ENCODE measurements around the gene TMEM131.

Gene TMEM131

GRCh38 chr2:98016908-98017670 is 21.3 kb upstream of the TMEM131 start:
- Histone ChIP-seq H2BK15ac (ENCODE audit: low read length) (no peak overlapping the region), H3K14ac (ENCODE audit: low read length) (no peak overlapping the region), H3K79me1 (ENCODE audit: low read depth, low read length) (no peaks in the 10 kb centered on the region), H3K4me3 (ENCODE audit: low read length in 2 of 2) (no peak overlapping the region), H2AK5ac (ENCODE audit: low read depth, low read length) (no peak overlapping the region), H3K9me3 (replicated peaks in 1 of 2; ENCODE audit: control insufficient read depth in 2 of 2, insufficient read depth in 1 of 2, low read depth in 1 of 2, low read length in 2 of 2) (peaks cover 0 to 3% of the 10 kb centered on the region in 2 donors), H3K27me3 (ENCODE audit: control insufficient read depth in 3 of 3, insufficient read depth in 3 of 3, low read depth in 1 of 3, low read length in 3 of 3) (no peaks in the 10 kb centered on the region), H2AFZ (ENCODE audit: low read length) (no peak overlapping the region), H3K23ac (ENCODE audit: low read depth, low read length, poor library complexity) (no peak overlapping the region), H2BK5ac (ENCODE audit: low read length) (no peak overlapping the region), H4K91ac (ENCODE audit: low read depth, low read length, poor library complexity) (no peak overlapping the region), H3K4me2 (ENCODE audit: insufficient read depth, low read length, poor library complexity, severe bottlenecking) (no peak overlapping the region), H4K8ac (ENCODE audit: low read depth, low read length) (no peak overlapping the region), H3K4me1 (ENCODE audit: control insufficient read depth in 2 of 2, insufficient read depth in 1 of 2, low read depth in 1 of 2, low read length in 2 of 2) (peaks cover 8 to 9% of the 10 kb centered on the region in 2 donors), H3K36me3 (replicated peaks in 1 of 2; ENCODE audit: control insufficient read depth in 2 of 2, insufficient read depth in 2 of 2, low read length in 2 of 2) (no peaks in the 10 kb centered on the region), H3K18ac (ENCODE audit: low read length) (no peak overlapping the region), H3K9ac (ENCODE audit: low read depth, low read length, poor library complexity) (no peak overlapping the region), H2BK120ac (ENCODE audit: low read depth, low read length) (no peak overlapping the region), H3K4ac (ENCODE audit: low read length) (no peak overlapping the region), H2BK12ac (ENCODE audit: low read length) (no peak overlapping the region), H3K27ac (replicated peaks; ENCODE audit: low read length) (no peak overlapping the region)
- no peak for DNase-seq (ENCODE audit: low spot score)
- 100% methylated on average over 1 of the region's 7 CpGs for WGBS, 2 donors (ENCODE audit: extremely low coverage in 2 of 2, insufficient read length in 2 of 2, insufficient replicate concordance in 1 of 2)

- no peak overlapping the region for H4K8ac ChIP-seq (ENCODE audit: low read depth, low read length)
- H3K4me3 ChIP-seq (ENCODE audit: low read length in 2 of 2) = no peak overlapping the region
- no peak overlapping the region for H2BK5ac ChIP-seq (ENCODE audit: low read length)
- H2AFZ ChIP-seq (ENCODE audit: low read length) = no peak overlapping the region
- no peak overlapping the region for H3K14ac ChIP-seq (ENCODE audit: low read length)
- no peaks in the 10 kb centered on the region for H3K79me1 ChIP-seq (ENCODE audit: low read depth, low read length)
- H3K9me3 ChIP-seq (replicated peaks in 1 of 2; ENCODE audit: control insufficient read depth in 2 of 2, insufficient read depth in 1 of 2, low read depth in 1 of 2, low read length in 2 of 2) = peaks cover 0 to 3% of the 10 kb centered on the region in 2 donors
- no peak overlapping the region for H2BK120ac ChIP-seq (ENCODE audit: low read depth, low read length)
- H3K4me2 ChIP-seq (ENCODE audit: insufficient read depth, low read length, poor library complexity, severe bottlenecking) = no peak overlapping the region
- H3K36me3 ChIP-seq (replicated peaks in 1 of 2; ENCODE audit: control insufficient read depth in 2 of 2, insufficient read depth in 2 of 2, low read length in 2 of 2) = no peaks in the 10 kb centered on the region
- H3K4ac ChIP-seq (ENCODE audit: low read length) = no peak overlapping the region
- H3K4me1 ChIP-seq (ENCODE audit: control insufficient read depth in 2 of 2, insufficient read depth in 1 of 2, low read depth in 1 of 2, low read length in 2 of 2) = peaks cover 0 to 3% of the 10 kb centered on the region in 2 donors
- no peaks in the 10 kb centered on the region for H3K27me3 ChIP-seq (ENCODE audit: control insufficient read depth in 3 of 3, insufficient read depth in 3 of 3, low read depth in 1 of 3, low read length in 3 of 3)
- no CpG with 5 or more reads among the region's 1 CpG for WGBS, 2 donors (ENCODE audit: extremely low coverage in 2 of 2, insufficient read length in 2 of 2, insufficient replicate concordance in 1 of 2)
- H3K9ac ChIP-seq (ENCODE audit: low read depth, low read length, poor library complexity) = no peak overlapping the region
- H4K91ac ChIP-seq (ENCODE audit: low read depth, low read length, poor library complexity) = no peak overlapping the region
- no peak overlapping the region for H2BK12ac ChIP-seq (ENCODE audit: low read length)
- H3K23ac ChIP-seq (ENCODE audit: low read depth, low read length, poor library complexity) = no peak overlapping the region
- no peak overlapping the region for H2BK15ac ChIP-seq (ENCODE audit: low read length)
- H3K18ac ChIP-seq (ENCODE audit: low read length) = no peak overlapping the region
- no peak overlapping the region for H3K27ac ChIP-seq (replicated peaks; ENCODE audit: low read length)
- no peak overlapping the region for H2AK5ac ChIP-seq (ENCODE audit: low read depth, low read length)
- no peak for DNase-seq (ENCODE audit: low spot score)
Observed at GRCh38 chr2:98015671-98016070, 19.9 kb upstream of the TMEM131 start.

GRCh38 chr2:98014379-98014778 is 18.6 kb upstream of the TMEM131 start:
- Histone ChIP-seq H3K4ac (ENCODE audit: low read length) (no peak overlapping the region), H3K23ac (ENCODE audit: low read depth, low read length, poor library complexity) (no peak overlapping the region), H2BK12ac (ENCODE audit: low read length) (no peak overlapping the region), H2BK15ac (ENCODE audit: low read length) (no peak overlapping the region), H3K9me3 (replicated peaks in 1 of 2; ENCODE audit: control insufficient read depth in 2 of 2, insufficient read depth in 1 of 2, low read depth in 1 of 2, low read length in 2 of 2) (no peaks in the 10 kb centered on the region), H3K4me3 (ENCODE audit: low read length in 2 of 2) (no peak overlapping the region), H3K4me2 (ENCODE audit: insufficient read depth, low read length, poor library complexity, severe bottlenecking) (no peak overlapping the region), H4K91ac (ENCODE audit: low read depth, low read length, poor library complexity) (no peak overlapping the region), H3K4me1 (ENCODE audit: control insufficient read depth in 2 of 2, insufficient read depth in 1 of 2, low read depth in 1 of 2, low read length in 2 of 2) (no peaks in the 10 kb centered on the region), H3K9ac (ENCODE audit: low read depth, low read length, poor library complexity) (no peak overlapping the region), H3K79me1 (ENCODE audit: low read depth, low read length) (no peaks in the 10 kb centered on the region), H3K36me3 (replicated peaks in 1 of 2; ENCODE audit: control insufficient read depth in 2 of 2, insufficient read depth in 2 of 2, low read length in 2 of 2) (no peaks in the 10 kb centered on the region), H4K8ac (ENCODE audit: low read depth, low read length) (peak overlapping the region; percentile 49), H2BK120ac (ENCODE audit: low read depth, low read length) (no peak overlapping the region), H2AK5ac (ENCODE audit: low read depth, low read length) (no peak overlapping the region), H3K14ac (ENCODE audit: low read length) (no peak overlapping the region), H3K27ac (replicated peaks; ENCODE audit: low read length) (no peak overlapping the region), H2BK5ac (ENCODE audit: low read length) (no peak overlapping the region), H3K27me3 (ENCODE audit: control insufficient read depth in 3 of 3, insufficient read depth in 3 of 3, low read depth in 1 of 3, low read length in 3 of 3) (no peaks in the 10 kb centered on the region), H3K18ac (ENCODE audit: low read length) (no peak overlapping the region), H2AFZ (ENCODE audit: low read length) (no peak overlapping the region)
- no peak for DNase-seq (ENCODE audit: low spot score)
- WGBS, 2 donors (ENCODE audit: extremely low coverage in 2 of 2, insufficient read length in 2 of 2, insufficient replicate concordance in 1 of 2) = no CpG with 5 or more reads among the region's 2 CpGs

- Histone ChIP-seq H2AFZ (ENCODE audit: low read length) (peak overlapping the region; percentile 31), H2BK15ac (ENCODE audit: low read length) (no peak overlapping the region), H3K4me2 (ENCODE audit: insufficient read depth, low read length, poor library complexity, severe bottlenecking) (no peak overlapping the region), H3K9ac (ENCODE audit: low read depth, low read length, poor library complexity) (no peak overlapping the region), H2BK12ac (ENCODE audit: low read length) (no peak overlapping the region), H3K4me1 (ENCODE audit: control insufficient read depth in 2 of 2, insufficient read depth in 1 of 2, low read depth in 1 of 2, low read length in 2 of 2) (no peaks in the 10 kb centered on the region), H3K14ac (ENCODE audit: low read length) (no peak overlapping the region), H3K23ac (ENCODE audit: low read depth, low read length, poor library complexity) (no peak overlapping the region), H3K27ac (replicated peaks; ENCODE audit: low read length) (no peak overlapping the region), H3K79me1 (ENCODE audit: low read depth, low read length) (no peaks in the 10 kb centered on the region), H3K18ac (ENCODE audit: low read length) (no peak overlapping the region), H4K8ac (ENCODE audit: low read depth, low read length) (no peak overlapping the region), H3K9me3 (replicated peaks in 1 of 2; ENCODE audit: control insufficient read depth in 2 of 2, insufficient read depth in 1 of 2, low read depth in 1 of 2, low read length in 2 of 2) (no peaks in the 10 kb centered on the region), H2BK5ac (ENCODE audit: low read length) (no peak overlapping the region), H3K4me3 (ENCODE audit: low read length in 2 of 2) (no peak overlapping the region), H2AK5ac (ENCODE audit: low read depth, low read length) (no peak overlapping the region), H3K27me3 (ENCODE audit: control insufficient read depth in 3 of 3, insufficient read depth in 3 of 3, low read depth in 1 of 3, low read length in 3 of 3) (no peaks in the 10 kb centered on the region), H4K91ac (ENCODE audit: low read depth, low read length, poor library complexity) (no peak overlapping the region), H2BK120ac (ENCODE audit: low read depth, low read length) (no peak overlapping the region), H3K36me3 (replicated peaks in 1 of 2; ENCODE audit: control insufficient read depth in 2 of 2, insufficient read depth in 2 of 2, low read length in 2 of 2) (no peaks in the 10 kb centered on the region), H3K4ac (ENCODE audit: low read length) (no peak overlapping the region)
- no CpG with 5 or more reads among the region's 15 CpGs for WGBS, 2 donors (ENCODE audit: extremely low coverage in 2 of 2, insufficient read length in 2 of 2, insufficient replicate concordance in 1 of 2)
- DNase-seq (ENCODE audit: low spot score) = no peak
Observed at GRCh38 chr2:98013407-98014042, 17.8 kb upstream of the TMEM131 start.

All from neuronal stem cell (in vitro differentiated cells).